Fibroblast of the aortic adventitia (primary cell): ENCODE results near the gene TNPO3. TPM values are rescaled to one million over a fixed set of nuclear protein-coding genes. Genes with fewer than 3 reads are reported as not detected.
"Not testable (repeated sequence)": the region's sequence is repeated elsewhere in the genome, so short reads cannot be mapped to it uniquely, and the experiment has no call there.

Experiments used
- DNase-seq: peaks from one replicate; pipeline ENCODE4 v3.0.0-alpha.2; 2010; ENCODE audit warnings: low read depth
- H3K4me3 ChIP-seq: 2 replicates; pipeline ENCODE4 v1.5.1; 2011; ENCODE audit warnings: low read depth, mild to moderate bottlenecking, control low read depth, low read length, moderate library complexity
- CTCF ChIP-seq: IDR thresholded peaks from 2 replicates; pipeline ENCODE4 v1.5.1; 2011; ENCODE audit warnings: mild to moderate bottlenecking, low read length, control low read depth, inconsistent platforms; ENCODE audit not compliant: insufficient read depth
- total RNA-seq: library from RNA; depleted of rRNA; stranded (reverse); fragments of >200 nt; gene quantifications from 2 replicates; pipeline ENCODE4 v1.2.3, GENCODE V29; 2012; ENCODE audit warnings: low replicate concordance

Gene TNPO3
- total RNA-seq, 1 donor = 63.3 TPM

- no peak overlapping the region for H3K4me3 ChIP-seq
- DNase-seq = no peak
- no peak for TF ChIP-seq CTCF
These were observed 47.3 kb downstream of the TNPO3 start for GRCh38 chr7:129007572-129007971.

GRCh38 chr7:129006636-129007414, 48.1 kb downstream of the TNPO3 start:
- no peak for DNase-seq
- no peak overlapping the region for H3K4me3 ChIP-seq
- no peak for TF ChIP-seq CTCF

GRCh38 chr7:129005186-129005585, 49.7 kb downstream of the TNPO3 start:
- no peak for DNase-seq
- TF ChIP-seq CTCF = no peak
- no peak overlapping the region for H3K4me3 ChIP-seq

- TF ChIP-seq CTCF = no peak
- no peak for DNase-seq
- H3K4me3 ChIP-seq = no peak overlapping the region
These were observed 57.7 kb downstream of the TNPO3 start for GRCh38 chr7:128997181-128997580.

GRCh38 chr7:128994560-128994959, 60.4 kb downstream of the TNPO3 start:
- H3K4me3 ChIP-seq, DNase-seq: not testable (repeated sequence)

- DNase-seq = no peak
- TF ChIP-seq CTCF = no peak
- no peak overlapping the region for H3K4me3 ChIP-seq
These were observed 61.5 kb downstream of the TNPO3 start for GRCh38 chr7:128993419-128993818.

- no peak for DNase-seq
- no peak for TF ChIP-seq CTCF
- H3K4me3 ChIP-seq = no peak overlapping the region
These were observed 65.0 kb downstream of the TNPO3 start for GRCh38 chr7:128989961-128990360.
